DMS53 treated with DMSO at 0.1 percent for 48 hours (cell line): ENCODE results near the gene SELENOV.
A peak's percentile ranks its signal among the peaks of the same experiment; 100 is the strongest.

Source experiments
- DNase-seq: peaks from one replicate; lab custom pipeline; 2025; ENCODE audit not compliant: unreplicated experiment; lab: John Stamatoyannopoulos, UW

Gene SELENOV

DNA sequence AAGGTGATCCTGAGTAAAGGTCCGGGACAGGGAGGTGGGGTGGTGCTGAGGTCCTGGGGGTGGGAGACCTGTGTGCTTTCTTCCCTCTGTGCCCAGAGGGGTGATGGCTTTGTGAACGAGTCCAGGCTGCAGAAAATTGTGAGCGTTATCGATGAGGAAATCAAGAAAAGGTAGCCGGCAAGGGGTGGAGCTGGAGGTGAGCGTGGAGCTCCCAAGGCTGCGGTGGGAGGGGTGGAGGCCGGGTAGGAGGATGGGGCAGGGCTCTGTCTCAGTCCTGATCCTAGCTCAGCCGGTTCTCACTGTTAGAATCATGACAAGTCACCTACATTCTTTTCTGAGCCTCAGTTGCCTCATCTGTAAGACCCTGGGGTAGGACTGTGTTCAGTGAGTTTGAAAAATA is 4.0 kb downstream of the SELENOV start:
- no peak for DNase-seq

DNA sequence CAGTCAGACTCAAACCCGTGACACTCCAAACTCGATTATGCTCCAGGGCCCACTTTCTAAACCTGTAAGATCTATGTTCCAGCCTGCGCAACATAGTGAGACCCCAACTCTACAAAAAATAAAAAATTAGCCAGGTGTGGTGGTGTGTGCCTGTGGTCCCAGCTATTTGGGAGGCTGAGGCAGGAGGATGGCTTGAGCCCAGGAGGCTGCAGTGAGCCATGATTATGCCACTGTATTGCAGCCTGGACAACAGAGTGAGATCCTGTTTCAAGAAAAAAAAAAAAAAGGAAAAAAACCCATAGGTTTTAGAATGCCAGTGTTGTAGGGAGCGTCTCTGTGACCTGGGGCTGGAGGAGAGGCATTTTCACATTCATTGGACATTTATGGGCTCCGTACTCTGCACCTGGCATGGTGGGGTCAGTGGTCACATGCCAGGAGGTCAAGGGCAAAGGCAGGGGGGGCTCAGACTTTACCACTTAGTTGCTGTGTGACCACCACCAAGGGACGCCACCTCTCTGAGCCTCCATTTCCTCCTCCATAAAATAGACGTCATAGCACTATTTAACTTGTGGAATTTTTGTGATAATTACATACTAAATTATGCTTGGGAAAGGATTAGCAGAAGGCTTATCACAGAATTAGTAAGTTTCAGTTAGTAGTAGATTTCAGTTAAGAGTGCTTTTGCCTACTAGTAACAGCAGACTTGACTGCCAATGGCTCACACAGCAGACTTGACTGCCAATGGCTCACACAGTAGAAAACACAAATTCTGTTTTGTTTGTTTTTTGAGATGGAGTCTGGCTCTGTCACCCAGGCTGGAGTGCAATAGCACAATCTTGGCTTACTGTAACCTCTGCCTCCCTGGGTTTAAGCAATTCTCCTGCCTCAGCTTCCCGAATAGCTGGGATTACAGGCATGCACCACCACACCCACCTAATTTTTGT is 5.9 kb downstream of the SELENOV start:
- DNase-seq: no peak

- no peak for DNase-seq
These were observed 9.6 kb downstream of the SELENOV start for GRCh38 chr19:39524495-39524894.

GRCh38 chr19:39525205-39525604 is 10.3 kb downstream of the SELENOV start:
- no peak for DNase-seq

DNA sequence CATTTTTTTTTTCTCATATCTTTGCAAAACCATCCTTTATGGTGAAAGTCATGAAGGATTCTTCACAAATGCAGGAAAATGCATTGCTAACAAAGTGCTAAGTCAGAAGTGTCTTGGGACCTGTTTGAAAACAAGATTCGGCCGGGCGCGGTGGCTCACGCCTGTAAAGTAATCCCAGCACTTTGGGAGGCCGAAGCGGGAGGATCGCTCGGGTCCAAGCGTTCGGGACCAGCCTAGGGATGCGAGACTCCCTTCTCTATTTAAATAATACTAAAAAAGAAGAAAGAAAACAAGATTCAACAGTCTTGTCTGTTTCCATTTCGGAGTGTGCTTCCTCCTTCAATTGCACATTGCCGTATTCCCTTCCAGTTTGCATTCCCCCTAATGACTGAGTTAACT is 16.9 kb downstream of the SELENOV start:
- no peak for DNase-seq

DNA sequence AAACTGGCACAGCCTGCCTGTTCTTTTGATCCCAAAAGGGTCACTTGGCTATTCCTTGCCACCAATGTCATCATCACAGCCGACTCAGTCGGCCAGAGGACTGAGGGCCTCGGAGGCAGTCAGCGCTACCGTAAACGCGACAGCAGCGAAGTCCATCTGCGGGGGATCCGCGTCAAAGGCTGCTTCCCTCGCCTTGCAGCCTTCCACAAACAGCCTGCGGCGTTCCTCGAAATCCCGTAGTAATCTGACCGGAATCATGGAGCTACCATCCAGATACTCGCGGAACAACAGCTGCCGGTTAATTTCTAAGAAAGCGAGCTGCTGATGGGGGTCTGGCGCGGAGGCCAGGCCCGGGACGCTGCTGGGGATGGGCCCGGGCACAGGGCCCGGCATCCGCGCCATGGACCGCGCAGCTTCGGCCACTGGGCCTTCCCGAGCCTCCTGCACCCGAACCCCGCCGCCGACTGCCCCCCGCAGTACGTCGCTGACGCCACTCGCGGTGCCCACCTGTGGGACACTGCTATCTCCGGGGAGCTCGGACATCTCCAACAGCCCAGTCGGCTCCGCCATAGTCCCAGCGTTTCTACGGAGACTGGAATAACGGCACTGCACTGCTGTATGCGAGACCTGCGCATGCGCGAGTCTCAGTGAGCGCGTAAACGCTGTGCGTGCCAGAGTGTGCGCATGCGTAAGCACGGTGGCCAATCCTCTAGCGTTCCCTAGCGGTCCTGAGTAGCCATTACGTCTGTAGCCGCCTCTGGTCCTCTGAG is 17.5 kb downstream of the SELENOV start, which contains the start of gene EID2B:
TSS of gene EID2B (minus strand) at position 620 of the 770 bp plus-strand sequence. CDS start at position 570, 50 bp downstream.
- DNase-seq: peak; percentile 98

DNA sequence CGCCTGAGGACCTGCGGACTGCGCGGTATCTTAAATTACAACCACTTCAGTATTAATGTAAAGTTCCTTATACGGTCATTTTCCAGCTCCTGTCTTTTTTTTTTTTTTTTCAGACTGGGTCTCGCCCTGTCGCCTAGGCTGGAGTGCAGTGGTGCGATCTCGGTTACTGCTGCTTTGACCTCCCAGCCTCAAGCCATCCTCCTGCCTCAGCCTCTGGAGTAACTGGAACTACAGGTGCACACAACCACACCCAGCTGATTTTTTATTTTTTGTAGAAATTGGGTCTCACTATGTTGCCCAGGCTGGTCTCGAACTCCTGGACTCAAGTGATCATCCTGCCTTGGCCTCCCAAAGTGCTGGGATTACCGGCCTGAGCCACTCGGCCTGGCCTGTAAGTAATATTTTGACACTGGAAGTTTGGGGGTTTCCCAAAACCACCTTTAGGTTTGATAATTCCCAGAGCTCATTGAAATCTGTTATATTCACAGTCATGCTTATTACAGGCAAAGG is 18.1 kb downstream of the SELENOV start:
- DNase-seq: no peak

GRCh38 chr19:39533791-39534190 is 18.9 kb downstream of the SELENOV start:
- no peak for DNase-seq

DNA sequence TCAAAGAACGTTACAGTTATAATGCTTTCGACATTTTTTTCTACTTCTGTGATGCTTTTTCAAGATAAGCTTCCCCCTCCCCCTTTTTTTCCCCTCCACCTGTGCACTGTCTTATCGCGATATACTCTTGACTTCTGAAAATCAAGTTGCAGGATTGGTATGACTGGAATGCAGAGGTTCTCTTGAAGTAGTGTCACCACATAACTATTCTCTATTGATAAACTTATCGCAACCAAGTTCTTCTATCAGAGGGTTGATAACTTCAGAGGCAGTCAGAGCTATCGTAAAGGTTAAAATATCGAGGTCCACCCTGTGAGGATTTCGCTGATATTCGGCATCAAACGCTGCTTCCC is 24.2 kb downstream of the SELENOV start:
- DNase-seq: peak; percentile 33

DNA sequence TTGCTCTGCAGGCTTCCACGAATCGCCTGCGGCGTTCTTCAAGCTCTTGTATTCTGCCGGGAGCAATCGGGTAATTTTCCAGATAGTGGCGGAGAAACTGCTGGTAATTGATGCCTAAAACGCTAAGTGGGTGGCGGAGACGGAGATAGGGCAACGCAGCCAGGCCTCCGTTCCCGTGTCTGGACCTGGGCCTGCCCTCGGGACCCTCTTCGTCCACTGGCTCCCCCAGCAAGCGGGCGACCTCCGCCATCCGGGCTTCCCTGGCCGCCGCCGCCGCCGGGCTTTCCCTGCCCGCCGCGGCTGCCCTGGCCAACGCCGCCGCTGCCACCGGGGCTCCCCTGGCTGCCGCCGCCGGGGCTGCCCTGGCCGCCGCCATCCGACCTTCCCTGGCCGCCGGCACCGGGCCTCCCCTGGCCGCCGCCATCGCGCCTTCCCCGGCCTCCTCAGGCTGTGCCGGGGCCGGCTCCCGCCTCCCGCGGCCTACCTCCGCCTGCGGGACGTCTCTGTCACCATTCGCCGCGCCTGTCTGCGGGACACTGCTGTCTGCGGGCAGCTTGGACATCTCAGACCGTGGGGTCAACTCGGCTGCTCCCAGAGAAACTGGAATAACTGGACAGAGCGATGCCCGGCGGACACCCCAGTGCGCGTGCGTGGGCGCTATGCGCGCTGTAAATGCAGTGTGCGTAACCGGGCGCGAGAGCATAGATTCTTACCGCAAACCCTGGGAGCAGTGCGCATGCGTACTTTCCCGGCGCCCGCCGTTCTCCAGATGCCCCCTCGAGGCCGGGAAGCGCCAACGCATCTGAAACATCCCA is 24.8 kb downstream of the SELENOV start, which contains the start of gene EID2:
TSS of gene EID2 (minus strand) at position 644 of the 815 bp plus-strand sequence. CDS start at position 562, 82 bp downstream.
- peak; percentile 98 for DNase-seq

DNA sequence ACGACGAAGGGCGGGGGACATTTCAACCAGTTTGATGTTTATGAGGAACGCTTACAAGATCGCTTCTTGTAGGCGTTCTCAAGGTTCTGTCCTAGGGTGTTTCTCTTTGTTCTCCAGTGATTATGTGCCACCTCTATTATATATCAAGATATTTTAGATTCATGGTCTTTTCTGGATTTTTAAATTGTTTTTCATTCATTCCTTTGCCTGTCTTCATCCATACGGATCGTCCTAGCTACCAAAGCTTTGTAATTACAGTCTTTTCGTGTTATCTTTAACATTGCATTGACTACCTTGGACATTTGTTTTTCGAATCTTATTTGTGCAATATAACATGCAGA is 25.4 kb downstream of the SELENOV start:
- no peak for DNase-seq

- DNase-seq: no peak
These were observed 27.3 kb downstream of the SELENOV start for GRCh38 chr19:39542206-39542605.

DNA sequence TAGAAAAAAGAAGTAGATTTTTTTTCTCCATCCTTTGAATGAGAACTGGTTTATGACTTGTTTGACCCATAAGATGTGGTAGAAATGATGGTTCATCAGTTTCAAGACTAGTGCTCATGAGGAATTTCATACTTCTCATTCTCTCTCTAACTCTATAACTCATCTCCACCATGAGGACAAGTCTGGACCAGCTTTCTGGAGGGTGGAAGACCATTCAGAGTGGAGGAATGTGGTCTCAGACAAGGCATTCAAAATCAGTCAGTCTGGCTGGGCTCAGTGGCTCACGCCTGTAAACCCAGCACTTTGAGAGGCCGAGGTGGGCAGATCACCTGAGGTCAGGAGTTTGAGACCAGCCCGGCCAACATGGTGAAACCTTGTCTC is 28.5 kb downstream of the SELENOV start:
- no peak for DNase-seq

DNA sequence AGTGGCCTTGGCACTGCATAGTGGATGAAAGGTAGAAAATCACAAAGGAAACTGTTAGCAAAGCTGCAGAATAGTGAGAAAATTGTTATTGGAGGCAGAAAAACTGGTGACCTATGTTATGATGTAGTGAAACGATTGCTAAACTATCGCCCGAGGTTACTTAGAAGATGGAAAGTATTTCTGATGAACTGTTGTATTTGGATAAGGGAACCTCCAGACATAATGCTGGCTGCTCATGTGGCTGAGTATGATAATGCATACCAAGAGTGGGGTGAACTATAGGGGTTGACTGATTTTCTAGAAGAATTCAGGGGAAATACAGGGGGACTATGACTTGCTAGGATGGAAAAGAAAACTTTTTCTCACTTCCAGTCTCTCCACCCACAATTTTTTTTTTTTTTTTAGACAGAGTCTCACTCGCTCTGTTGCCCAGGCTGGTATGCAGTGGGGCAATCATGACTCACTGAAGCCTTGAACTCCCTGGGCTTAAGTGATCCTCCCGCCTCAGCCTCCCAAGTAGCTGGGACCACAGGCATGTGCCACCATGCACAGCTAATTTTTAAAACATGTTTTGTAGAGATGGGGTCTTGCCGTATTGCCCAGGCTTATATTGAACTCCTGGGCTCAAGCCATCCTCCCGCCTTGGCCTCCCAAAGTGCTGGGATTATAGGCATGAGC is 29.4 kb downstream of the SELENOV start:
- no peak for DNase-seq

DNA sequence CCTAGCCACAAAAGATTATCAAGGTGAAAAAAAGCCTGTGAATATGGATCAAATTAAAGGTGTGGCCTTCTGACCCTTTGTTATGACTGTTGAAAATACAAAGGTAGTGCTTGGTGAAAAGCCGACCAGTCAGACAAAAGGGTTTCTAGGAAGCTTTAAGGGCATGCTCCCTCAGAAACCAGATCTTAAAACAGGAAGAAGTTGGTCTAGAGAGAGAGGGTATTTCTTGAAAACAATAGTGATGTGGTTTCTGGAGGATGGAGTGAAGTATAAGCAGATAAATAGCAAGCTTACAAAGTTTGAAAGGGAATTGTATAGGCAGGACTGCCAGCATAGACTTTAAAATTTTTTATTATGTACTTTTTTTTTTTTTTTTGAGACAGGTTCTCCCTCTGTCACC is 30.0 kb downstream of the SELENOV start:
- DNase-seq: no peak

GRCh38 chr19:39546599-39546998 is 31.7 kb downstream of the SELENOV start:
- no peak for DNase-seq

GRCh38 chr19:39550197-39550596 is 35.3 kb downstream of the SELENOV start:
- DNase-seq: no peak

GRCh38 chr19:39553082-39553652 is 38.2 kb downstream of the SELENOV start:
- no peak for DNase-seq

- no peak for DNase-seq
These were observed 39.9 kb downstream of the SELENOV start for GRCh38 chr19:39554701-39555311.

DNA sequence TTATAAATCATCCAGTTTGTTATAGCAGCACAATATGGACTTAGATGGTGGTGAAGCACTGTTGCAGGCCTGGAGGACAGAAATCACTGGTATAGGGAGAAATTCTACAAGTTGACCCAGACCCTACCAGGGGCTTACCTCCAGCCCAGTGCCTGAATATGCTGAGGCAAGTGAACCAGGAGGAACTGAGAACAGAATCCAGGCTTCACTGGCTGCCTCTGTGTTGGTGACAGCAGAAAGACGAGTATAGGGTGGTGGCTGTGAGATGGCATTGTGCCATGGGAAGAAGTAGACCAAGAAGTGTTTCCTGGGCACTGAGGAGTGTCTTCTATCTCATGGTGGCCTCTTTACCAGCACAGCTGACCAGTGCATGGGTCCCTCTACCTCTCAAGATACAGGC is 40.9 kb downstream of the SELENOV start:
- DNase-seq: no peak
